Panc1 (cell line): ENCODE results near the gene ELP2.

ENCODE experiments used
- CTCF ChIP-seq: fragments of 450-650 bp; IDR thresholded peaks from 2 replicates; pipeline ENCODE4 v1.5.1; 2017; ENCODE audit warnings: mild to moderate bottlenecking
- POLR2AphosphoS5 ChIP-seq: IDR thresholded peaks from 2 replicates; pipeline ENCODE4 v1.6.1; 2012; ENCODE audit warnings: mild to moderate bottlenecking, low read depth, low read length, moderate library complexity
- SIN3A ChIP-seq: IDR thresholded peaks from 2 replicates; pipeline ENCODE4 v1.6.1; 2012; ENCODE audit warnings: low read depth, mild to moderate bottlenecking, low read length, moderate library complexity, borderline replicate concordance; ENCODE audit not compliant: insufficient read depth

GRCh38 chr18:36195427-36196122 lies 65.9 kb downstream of the ELP2 start:
- TF ChIP-seq CTCF (no peak), SIN3A (no peak), POLR2AphosphoS5 (no peak)
